ENCODE data around the gene PURA.
A peak's percentile ranks its signal among the peaks of the same experiment; 100 is the strongest.
"Not testable (repeated sequence)": the region's sequence is repeated elsewhere in the genome, so short reads cannot be mapped to it uniquely, and the experiment has no call there.

The PURA gene

GRCh38 chr5:140136624-140137023, 22.7 kb downstream of the PURA start:
- no peak for DNase-seq

- DNase-seq, result no peak
These were observed 26.5 kb downstream of the PURA start for GRCh38 chr5:140140435-140140834.

GRCh38 chr5:140141241-140141640, 27.3 kb downstream of the PURA start:
- no peak for DNase-seq

- no peak for DNase-seq
These were observed 28.3 kb downstream of the PURA start for GRCh38 chr5:140142246-140142645.

GRCh38 chr5:140142856-140143255, 28.9 kb downstream of the PURA start:
- DNase-seq, result no peak

- no peak for DNase-seq
These were observed 29.8 kb downstream of the PURA start for GRCh38 chr5:140143521-140144258.

GRCh38 chr5:140145256-140145655, 31.3 kb downstream of the PURA start:
- DNase-seq, result no peak

- DNase-seq, result peak; percentile 36 to 67
These were observed 32.1 kb downstream of the PURA start for GRCh38 chr5:140145818-140146522.

GRCh38 chr5:140146523-140146842, 32.6 kb downstream of the PURA start:
- no peak for DNase-seq

- DNase-seq, result no peak
These were observed 33.6 kb downstream of the PURA start for GRCh38 chr5:140147460-140147859.

- peak in 1 of 2 donors; percentile 15 for DNase-seq
These were observed 34.6 kb downstream of the PURA start for GRCh38 chr5:140148508-140148907.

GRCh38 chr5:140150201-140150600, 36.3 kb downstream of the PURA start:
- no peak for DNase-seq

GRCh38 chr5:140151144-140152021, 37.5 kb downstream of the PURA start:
- no peak for DNase-seq

GRCh38 chr5:140152022-140152999, 38.4 kb downstream of the PURA start:
- DNase-seq, result no peak

- no peak for DNase-seq
These were observed 39.3 kb downstream of the PURA start for GRCh38 chr5:140153255-140153654.

- DNase-seq, result peak in 1 of 2 donors; percentile 13
These were observed 40.0 kb downstream of the PURA start for GRCh38 chr5:140153905-140154304.

GRCh38 chr5:140154710-140155381, 40.9 kb downstream of the PURA start:
- not testable (repeated sequence) for DNase-seq

GRCh38 chr5:140157032-140157781, 43.3 kb downstream of the PURA start:
- DNase-seq, result peak; percentile 91 to 93

GRCh38 chr5:140159014-140159927, 45.4 kb downstream of the PURA start:
- no peak for DNase-seq

- DNase-seq, result no peak
These were observed 48.4 kb downstream of the PURA start for GRCh38 chr5:140162275-140162674.

All from hippocampal formation (tissue), 2 donors.